Measurements from ENCODE around the gene MRPL43. TPM values are rescaled to one million over a fixed set of nuclear protein-coding genes. Genes with fewer than 3 reads are reported as not detected.

Gene MRPL43
- total and polyA plus RNA-seq, 9 of the 15 experiments (the other 6 are each of a cell fraction or from before 2014, with no cell fraction given): 15.1 to 63.7 (median 37.2) TPM

- WGBS (ENCODE audit: insufficient coverage, low coverage, missing lambda C conversion rate): 29% methylated on average over 8 of the region's 12 CpGs
- Histone ChIP-seq H3K4me1 (replicated peaks in 1 of 2; ENCODE audit: control insufficient read depth in 2 of 2, insufficient read depth in 2 of 2, low read length in 2 of 2) (peaks cover 20 to 70% of the 10 kb centered on the region in 2 experiments; a peak in 4 of 5 replicates), H3K9me3 (replicated peaks; ENCODE audit: control insufficient read depth, insufficient read depth, low read depth, low read length) (no peaks in the 10 kb centered on the region), H2AFZ (ENCODE audit: low read depth, low read length) (no peak overlapping the region), H3K27ac (ENCODE audit: extremely low read depth, low read depth, low read length) (peak overlapping the region; percentile 88), H4K20me1 (replicated peaks; ENCODE audit: control insufficient read depth, insufficient read depth, low read length) (no peaks in the 10 kb centered on the region), H3K27me3 (ENCODE audit: control insufficient read depth in 2 of 2, insufficient read depth in 2 of 2, low read length in 2 of 2) (no peaks in the 10 kb centered on the region), H3K79me2 (ENCODE audit: control insufficient read depth, insufficient read depth, low read length) (peaks cover 64% of the 10 kb centered on the region), H3K36me3 (ENCODE audit: control insufficient read depth, insufficient read depth, low read length) (peaks cover 37% of the 10 kb centered on the region; the same call in 2 of the 3 replicates), H3K4me2 (ENCODE audit: insufficient read depth, low read length) (peak overlapping the region; percentile 100), H3K9ac (ENCODE audit: insufficient read depth in 1 of 2, low read depth in 2 of 2, low read length in 2 of 2) (peak overlapping the region; percentile 85 to 90), H3K4me3 (peak overlapping the region; percentile 76), H3K9me1 (ENCODE audit: control insufficient read depth, insufficient read depth, low read length) (no peaks in the 10 kb centered on the region)
- ChIA-PET POLR2A (interaction anchor here (1.0 kb wide), 1 partner anchor 10 kb away, joined by 3 read pairs; no protein-coding TSS in a partner anchor), CTCF (ENCODE audit: low intra/inter-chr PET ratio) (interaction anchor here (9.3 kb wide), 1 partner anchor 12 kb away, joined by 150 read pairs; no protein-coding TSS in a partner anchor)
- ATAC-seq (peak; percentile 3; the same call in 2 of the 3 replicates), DNase-seq (ENCODE audit: extremely low read depth in 1 of 4, low spot score in 3 of 4) (peak in 2 of 4 experiments; percentile 37 to 64), FAIRE-seq (peak; percentile 65)
- TSS peak; percentile 37 for BruUV-seq (replicated peaks)
- intact Hi-C loops (cut with micrococcal nuclease) (no loop called here), in situ Hi-C loops (cut with MboI) (no loop called here)
- TF ChIP-seq, protein P1, sequence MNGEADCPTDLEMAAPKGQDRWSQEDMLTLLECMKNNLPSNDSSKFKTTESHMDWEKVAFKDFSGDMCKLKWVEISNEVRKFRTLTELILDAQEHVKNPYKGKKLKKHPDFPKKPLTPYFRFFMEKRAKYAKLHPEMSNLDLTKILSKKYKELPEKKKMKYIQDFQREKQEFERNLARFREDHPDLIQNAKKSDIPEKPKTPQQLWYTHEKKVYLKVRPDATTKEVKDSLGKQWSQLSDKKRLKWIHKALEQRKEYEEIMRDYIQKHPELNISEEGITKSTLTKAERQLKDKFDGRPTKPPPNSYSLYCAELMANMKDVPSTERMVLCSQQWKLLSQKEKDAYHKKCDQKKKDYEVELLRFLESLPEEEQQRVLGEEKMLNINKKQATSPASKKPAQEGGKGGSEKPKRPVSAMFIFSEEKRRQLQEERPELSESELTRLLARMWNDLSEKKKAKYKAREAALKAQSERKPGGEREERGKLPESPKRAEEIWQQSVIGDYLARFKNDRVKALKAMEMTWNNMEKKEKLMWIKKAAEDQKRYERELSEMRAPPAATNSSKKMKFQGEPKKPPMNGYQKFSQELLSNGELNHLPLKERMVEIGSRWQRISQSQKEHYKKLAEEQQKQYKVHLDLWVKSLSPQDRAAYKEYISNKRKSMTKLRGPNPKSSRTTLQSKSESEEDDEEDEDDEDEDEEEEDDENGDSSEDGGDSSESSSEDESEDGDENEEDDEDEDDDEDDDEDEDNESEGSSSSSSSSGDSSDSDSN (IDR thresholded peaks at IDR 0.05; ENCODE audit: borderline replicate concordance in 1 of 2, low read depth in 2 of 2, low read length in 2 of 2): peak; percentile 34 to 45; a peak in 1 of 4 replicates
- TF ChIP-seq ATF3 (IDR thresholded peaks at IDR 0.05): peak; percentile 48
- no peak for TF ChIP-seq ATF3 (CRISPR knock-in tag; conservative IDR thresholded peaks at IDR 0.05)
- TF ChIP-seq PHB2 (IDR thresholded peaks at IDR 0.05; ENCODE audit: low read depth): no peak
- TF ChIP-seq, protein P2, sequence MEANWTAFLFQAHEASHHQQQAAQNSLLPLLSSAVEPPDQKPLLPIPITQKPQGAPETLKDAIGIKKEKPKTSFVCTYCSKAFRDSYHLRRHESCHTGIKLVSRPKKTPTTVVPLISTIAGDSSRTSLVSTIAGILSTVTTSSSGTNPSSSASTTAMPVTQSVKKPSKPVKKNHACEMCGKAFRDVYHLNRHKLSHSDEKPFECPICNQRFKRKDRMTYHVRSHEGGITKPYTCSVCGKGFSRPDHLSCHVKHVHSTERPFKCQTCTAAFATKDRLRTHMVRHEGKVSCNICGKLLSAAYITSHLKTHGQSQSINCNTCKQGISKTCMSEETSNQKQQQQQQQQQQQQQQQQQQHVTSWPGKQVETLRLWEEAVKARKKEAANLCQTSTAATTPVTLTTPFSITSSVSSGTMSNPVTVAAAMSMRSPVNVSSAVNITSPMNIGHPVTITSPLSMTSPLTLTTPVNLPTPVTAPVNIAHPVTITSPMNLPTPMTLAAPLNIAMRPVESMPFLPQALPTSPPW (CRISPR knock-in tag; IDR thresholded peaks at IDR 0.05): peak; percentile 40
- TF ChIP-seq, protein P3, sequence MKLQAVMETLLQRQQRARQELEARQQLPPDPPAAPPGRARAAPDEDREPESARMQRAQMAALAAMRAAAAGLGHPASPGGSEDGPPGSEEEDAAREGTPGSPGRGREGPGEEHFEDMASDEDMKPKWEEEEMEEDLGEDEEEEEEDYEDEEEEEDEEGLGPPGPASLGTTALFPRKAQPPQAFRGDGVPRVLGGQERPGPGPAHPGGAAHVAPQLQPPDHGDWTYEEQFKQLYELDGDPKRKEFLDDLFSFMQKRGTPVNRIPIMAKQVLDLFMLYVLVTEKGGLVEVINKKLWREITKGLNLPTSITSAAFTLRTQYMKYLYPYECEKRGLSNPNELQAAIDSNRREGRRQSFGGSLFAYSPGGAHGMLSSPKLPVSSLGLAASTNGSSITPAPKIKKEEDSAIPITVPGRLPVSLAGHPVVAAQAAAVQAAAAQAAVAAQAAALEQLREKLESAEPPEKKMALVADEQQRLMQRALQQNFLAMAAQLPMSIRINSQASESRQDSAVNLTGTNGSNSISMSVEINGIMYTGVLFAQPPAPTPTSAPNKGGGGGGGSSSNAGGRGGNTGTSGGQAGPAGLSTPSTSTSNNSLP (IDR thresholded peaks at IDR 0.05; ENCODE audit: borderline replicate concordance, low read depth, low read length): no peak
- TF ChIP-seq MNT (conservative IDR thresholded peaks at IDR 0.05): 0 out of 4 replicates have a peak, but pooled peaks of 1 of the 2 experiments have one; percentile 12
- TF ChIP-seq TFAP4 (CRISPR knock-in tag; IDR thresholded peaks at IDR 0.05; ENCODE audit: borderline replicate concordance): peak; percentile 35; the same call in 1 of the 2 replicates
These were observed 13.8 kb upstream of the MRPL43 start for GRCh38 chr10:101000915-101001658.
